GM19324 (cell line): Measurements from ENCODE around the gene SPEN.

ENCODE experiments used
- ATAC-seq: cut with Tn5 transposase; IDR thresholded peaks from one replicate; pipeline ENCODE4 v1.9.1; 2021; ENCODE audit warnings: mild to moderate bottlenecking, moderate library complexity; ENCODE audit not compliant: unreplicated experiment, low FRiP score

The SPEN gene

GRCh38 chr1:15954316-15954715 is 106.8 kb downstream of the SPEN start:
- ATAC-seq = no peak

GRCh38 chr1:15955552-15955951 is 108.0 kb downstream of the SPEN start:
- no peak for ATAC-seq

- ATAC-seq = no peak
Observed at GRCh38 chr1:15956150-15956549, 108.6 kb downstream of the SPEN start.

- no peak for ATAC-seq
Observed at GRCh38 chr1:15957221-15958095, 110.0 kb downstream of the SPEN start.

GRCh38 chr1:15958111-15958510 is 110.6 kb downstream of the SPEN start:
- ATAC-seq = no peak

GRCh38 chr1:15958793-15959192 is 111.3 kb downstream of the SPEN start:
- ATAC-seq = no peak

GRCh38 chr1:15959424-15959823 is 111.9 kb downstream of the SPEN start:
- ATAC-seq = no peak

GRCh38 chr1:15959827-15960446 is 112.4 kb downstream of the SPEN start:
- no peak for ATAC-seq

- no peak for ATAC-seq
Observed at GRCh38 chr1:15960808-15961207, 113.3 kb downstream of the SPEN start.

GRCh38 chr1:15961492-15961891 is 114.0 kb downstream of the SPEN start:
- no peak for ATAC-seq

- ATAC-seq = no peak
Observed at GRCh38 chr1:15962176-15962575, 114.7 kb downstream of the SPEN start.

- no peak for ATAC-seq
Observed at GRCh38 chr1:15962671-15963362, 115.3 kb downstream of the SPEN start.

GRCh38 chr1:15963363-15963967 is 116.0 kb downstream of the SPEN start:
- no peak for ATAC-seq

GRCh38 chr1:15963968-15964648 is 116.6 kb downstream of the SPEN start:
- no peak for ATAC-seq

GRCh38 chr1:15965228-15965767 is 117.8 kb downstream of the SPEN start:
- no peak for ATAC-seq

- peak; percentile 58 for ATAC-seq
Observed at GRCh38 chr1:15966081-15966955, 118.8 kb downstream of the SPEN start.

GRCh38 chr1:15966956-15967344 is 119.4 kb downstream of the SPEN start:
- no peak for ATAC-seq

GRCh38 chr1:15968172-15968571 is 120.7 kb downstream of the SPEN start:
- no peak for ATAC-seq

GRCh38 chr1:15969321-15969880 is 121.9 kb downstream of the SPEN start:
- no peak for ATAC-seq
